Measurements from ENCODE around the gene LHX2. TPM values are rescaled to one million over a fixed set of nuclear protein-coding genes. Genes with fewer than 3 reads are reported as not detected.

The LHX2 gene
- total and polyA plus RNA-seq, 7 donors: not detected

GRCh38 chr9:124008694-124009530 lies 2.7 kb upstream of the LHX2 start:
- no peaks in the 10 kb centered on the region for H3K9me3 ChIP-seq
- H3K4me3 ChIP-seq: peak overlapping the region; percentile 53
- WGBS, 3 donors: 12 to 16% (median 13%) methylated on average over 63 to 65 of the region's 65 CpGs
- intact Hi-C loops (cut with DNase I): no loop called here
- peaks cover 0 to 98% (median 61%) of the 10 kb centered on the region in 3 donors for H3K27me3 ChIP-seq (ENCODE audit: insufficient read depth in 3 of 3, low read length in 2 of 3)
- H3K27ac ChIP-seq: no peak overlapping the region
- DNase-seq (no peak), ATAC-seq (no peak)
- no peak for TF ChIP-seq CTCF (IDR thresholded peaks at IDR 0.05)
- no peaks in the 10 kb centered on the region for H3K36me3 ChIP-seq (ENCODE audit: insufficient read depth in 1 of 2, low read depth in 1 of 2)
- H3K4me1 ChIP-seq: peaks cover 11% of the 10 kb centered on the region

- no peak for TF ChIP-seq CTCF (IDR thresholded peaks at IDR 0.05)
- Histone ChIP-seq H3K36me3 (ENCODE audit: insufficient read depth in 1 of 2, low read depth in 1 of 2) (no peaks in the 10 kb centered on the region), H3K27ac (no peak overlapping the region), H3K4me1 (peaks cover 11% of the 10 kb centered on the region), H3K9me3 (no peaks in the 10 kb centered on the region), H3K27me3 (ENCODE audit: insufficient read depth in 3 of 3, low read length in 2 of 3) (peaks cover 0 to 98% (median 60%) of the 10 kb centered on the region in 3 donors), H3K4me3 (no peak overlapping the region)
- intact Hi-C loops (cut with DNase I): no loop called here
- DNase-seq: no peak
- 54 to 67% (median 61%) methylated on average over 29 of the region's 29 CpGs for WGBS, 3 donors
- no peak for ATAC-seq
These were observed 1.9 kb upstream of the LHX2 start for GRCh38 chr9:124009531-124010217.

- no peak for TF ChIP-seq CTCF (IDR thresholded peaks at IDR 0.05)
- peaks cover 0 to 98% (median 60%) of the 10 kb centered on the region in 3 donors for H3K27me3 ChIP-seq (ENCODE audit: insufficient read depth in 3 of 3, low read length in 2 of 3)
- no peak for DNase-seq
- no peak overlapping the region for H3K27ac ChIP-seq
- no peaks in the 10 kb centered on the region for H3K9me3 ChIP-seq
- H3K4me1 ChIP-seq: peaks cover 11% of the 10 kb centered on the region
- intact Hi-C loops (cut with DNase I): no loop called here
- WGBS, 3 donors: 68 to 75% (median 74%) methylated on average over 9 of the region's 9 CpGs
- no peaks in the 10 kb centered on the region for H3K36me3 ChIP-seq (ENCODE audit: insufficient read depth in 1 of 2, low read depth in 1 of 2)
- no peak overlapping the region for H3K4me3 ChIP-seq
- no peak for ATAC-seq
These were observed 1.3 kb upstream of the LHX2 start for GRCh38 chr9:124010303-124010664.

GRCh38 chr9:124010665-124011321 lies 775 bp upstream of the LHX2 start:
- Histone ChIP-seq H3K4me3 (peak overlapping the region; percentile 59), H3K4me1 (peaks cover 11% of the 10 kb centered on the region)

More at GRCh38 chr9:124010665-124011321, 775 bp upstream of the LHX2 start:
- peaks cover 0 to 98% (median 64%) of the 10 kb centered on the region in 3 donors for H3K27me3 ChIP-seq (ENCODE audit: insufficient read depth in 3 of 3, low read length in 2 of 3)
- no peak for TF ChIP-seq CTCF (IDR thresholded peaks at IDR 0.05)
- no peak for DNase-seq
- 12 to 17% (median 15%) methylated on average over 33 to 34 of the region's 34 CpGs for WGBS, 3 donors
- H3K27ac ChIP-seq: no peak overlapping the region
- ATAC-seq: peak in 2 of 4 donors; percentile 44 to 47
- no peaks in the 10 kb centered on the region for H3K9me3 ChIP-seq
- intact Hi-C loops (cut with DNase I): no loop called here
- no peaks in the 10 kb centered on the region for H3K36me3 ChIP-seq (ENCODE audit: insufficient read depth in 1 of 2, low read depth in 1 of 2)

Measured in psoas muscle (tissue), 8 donors.